DND-41 (cell line): ENCODE results near the gene RITA1.

ENCODE experiments used
- ATAC-seq: fragments of 200-7000 bp; cut with Tn5 transposase; 3 replicates; pipeline ENCODE4 v1.9.1; 2021; ENCODE audit warnings: low read depth; ENCODE audit not compliant: insufficient read depth
- DNase-seq: peaks from one replicate; pipeline ENCODE4 v3.0.0-alpha.2; 2020
- H2AFZ ChIP-seq: 2 replicates; pipeline ENCODE4 v1.6.0; 2012; ENCODE audit warnings: low read depth, low read length
- H3K27ac ChIP-seq: 2 replicates; pipeline ENCODE4 v1.5.1; 2012; ENCODE audit warnings: low read length, inconsistent platforms
- H3K27me3 ChIP-seq: fragments of 200-600 bp; sonication (generic); 2 replicates; pipeline ENCODE4 v1.6.0; 2012; ENCODE audit warnings: low read length, mild to moderate bottlenecking, inconsistent platforms; ENCODE audit not compliant: insufficient read depth, poor library complexity
- H3K36me3 ChIP-seq: 2 replicates; pipeline ENCODE4 v1.5.1; 2012; ENCODE audit warnings: low read length, inconsistent platforms; ENCODE audit not compliant: insufficient read depth
- H3K4me1 ChIP-seq: 2 replicates; pipeline ENCODE4 v1.5.1; 2012; ENCODE audit warnings: mild to moderate bottlenecking, low read length; ENCODE audit not compliant: insufficient read depth
- H3K4me2 ChIP-seq: 2 replicates; pipeline ENCODE4 v1.6.0; 2012; ENCODE audit warnings: mild to moderate bottlenecking, moderate library complexity, low read length, inconsistent platforms; ENCODE audit not compliant: insufficient read depth
- H3K4me3 ChIP-seq, 2 experiments: fragments of 200-600 bp in 1 of 2; shearing (Covaris generic) in 1 of 2; 2 replicates each; pipeline ENCODE4 v1.5.1; 2012 to 2016; ENCODE audit warnings: inconsistent platforms in 2 of 2, low read length in 2 of 2, mild to moderate bottlenecking in 2 of 2, low read depth in 1 of 2, moderate library complexity in 1 of 2
- H3K79me2 ChIP-seq: 2 replicates; pipeline ENCODE4 v1.6.0; 2012; ENCODE audit warnings: low read length, inconsistent platforms; ENCODE audit not compliant: insufficient read depth
- H3K9ac ChIP-seq: 2 replicates; pipeline ENCODE4 v1.6.0; 2012; ENCODE audit warnings: low read depth, mild to moderate bottlenecking, inconsistent platforms, low read length, moderate library complexity
- H3K9me3 ChIP-seq: 2 replicates; pipeline ENCODE4 v1.5.1; 2012; ENCODE audit warnings: low read length, moderate library complexity, mild to moderate bottlenecking, inconsistent platforms; ENCODE audit not compliant: insufficient read depth, severe bottlenecking
- H4K20me1 ChIP-seq: 2 replicates; pipeline ENCODE4 v1.6.0; 2012; ENCODE audit warnings: low read length; ENCODE audit not compliant: insufficient read depth
- CTCF ChIP-seq: IDR thresholded peaks from 2 replicates; pipeline ENCODE4 v1.5.1; 2012; ENCODE audit warnings: borderline replicate concordance, low read length, moderate library complexity, mild to moderate bottlenecking; ENCODE audit not compliant: poor library complexity, severe bottlenecking; ENCODE audit errors: extremely low read depth
- EZH2 ChIP-seq: IDR thresholded peaks from 3 replicates; pipeline ENCODE4 v1.6.1; 2012; ENCODE audit warnings: borderline replicate concordance, low read depth, mild to moderate bottlenecking, moderate library complexity, low read length, inconsistent platforms; ENCODE audit not compliant: severe bottlenecking

RITA1 gene

GRCh38 chr12:113216027-113216426 lies 30.5 kb downstream of the RITA1 start:
- H3K9ac ChIP-seq: no peak overlapping the region
- H4K20me1 ChIP-seq: no peaks in the 10 kb centered on the region
- H3K36me3 ChIP-seq: no peaks in the 10 kb centered on the region; the same call in 1 of the 2 replicates
- H3K9me3 ChIP-seq: no peaks in the 10 kb centered on the region
- peaks cover 8% of the 10 kb centered on the region; the same call in 1 of the 2 replicates for H3K79me2 ChIP-seq
- H2AFZ ChIP-seq: no peak overlapping the region
- H3K4me3 ChIP-seq: no peak overlapping the region
- no peak overlapping the region for H3K27ac ChIP-seq
- no peak for DNase-seq
- no peak for TF ChIP-seq EZH2
- no peak for TF ChIP-seq CTCF
- H3K4me1 ChIP-seq: peaks cover 46% of the 10 kb centered on the region
- H3K4me2 ChIP-seq: no peak overlapping the region
- ATAC-seq: no peak
- H3K27me3 ChIP-seq: no peaks in the 10 kb centered on the region

- ATAC-seq: no peak
- peak overlapping the region; percentile 51 for H3K9ac ChIP-seq
- H3K4me3 ChIP-seq: peak overlapping the region; percentile 24 to 61; a peak in 3 of 4 replicates
- no peaks in the 10 kb centered on the region for H3K27me3 ChIP-seq
- TF ChIP-seq CTCF (no peak), EZH2 (no peak)
- no peaks in the 10 kb centered on the region for H4K20me1 ChIP-seq
- H3K27ac ChIP-seq: peak overlapping the region; percentile 77
- peak overlapping the region; percentile 98 for H3K4me2 ChIP-seq
- no peaks in the 10 kb centered on the region; the same call in 1 of the 2 replicates for H3K36me3 ChIP-seq
- peaks cover 58% of the 10 kb centered on the region for H3K4me1 ChIP-seq
- peak overlapping the region; percentile 72 for H2AFZ ChIP-seq
- no peak for DNase-seq
- H3K9me3 ChIP-seq: no peaks in the 10 kb centered on the region
- peaks cover 40% of the 10 kb centered on the region for H3K79me2 ChIP-seq
Observed at GRCh38 chr12:113220593-113221180, 35.2 kb downstream of the RITA1 start.

- H4K20me1 ChIP-seq: no peaks in the 10 kb centered on the region
- H3K27me3 ChIP-seq: no peaks in the 10 kb centered on the region
- H3K9me3 ChIP-seq: no peaks in the 10 kb centered on the region
- H3K36me3 ChIP-seq: no peaks in the 10 kb centered on the region; the same call in 1 of the 2 replicates
- peaks cover 53% of the 10 kb centered on the region for H3K4me1 ChIP-seq
- peak; percentile 100 for DNase-seq
- H3K79me2 ChIP-seq: peaks cover 40% of the 10 kb centered on the region
- H3K4me3 ChIP-seq: peak within 1 kb of the TSS; percentile 44 to 78
- no peak for TF ChIP-seq CTCF
- no peak for TF ChIP-seq EZH2
- H2AFZ ChIP-seq: peak within 1 kb of the TSS; percentile 72
- peak within 1 kb of the TSS; percentile 98 for H3K4me2 ChIP-seq
- H3K9ac ChIP-seq: peak within 1 kb of the TSS; percentile 85
- H3K27ac ChIP-seq: peak within 1 kb of the TSS; percentile 99
- peak; percentile 91 for ATAC-seq
Observed at GRCh38 chr12:113221181-113221996, 35.9 kb downstream of the RITA1 start, which contains the start of gene TPCN1. TSS of gene TPCN1 (plus strand) at chr12:113221464. CDS start at chr12:113226853, 5,389 bp downstream.
